ENCODE measurements around the gene OR5M10.

DNA sequence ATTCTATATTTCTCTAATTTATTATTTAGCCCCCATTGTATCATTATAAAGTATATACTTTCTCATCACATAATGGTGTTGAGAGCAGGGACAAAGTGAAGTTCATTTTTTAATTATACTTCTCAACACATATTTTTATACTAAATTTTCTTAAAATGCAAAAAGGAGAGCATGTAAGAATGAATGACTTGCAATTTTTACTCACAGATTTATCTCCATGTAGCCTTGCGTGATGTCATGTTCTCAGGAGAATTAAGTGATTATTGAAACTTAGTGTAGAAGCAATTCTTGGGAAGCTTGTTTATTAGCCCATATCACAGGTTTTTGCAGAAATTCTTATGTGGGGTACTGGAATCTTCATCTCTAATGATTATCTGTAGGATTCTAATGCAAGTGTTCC lies 33.8 kb downstream of the OR5M10 start:
- TF ChIP-seq SUZ12 (IDR thresholded peaks at IDR 0.05; ENCODE audit: extremely low read depth, insufficient read depth, insufficient read length) = no peak
- no peak for TF ChIP-seq ZNF274 (IDR thresholded peaks at IDR 0.05; ENCODE audit: low read depth, low read length)
